H9 (cell line): Measurements from ENCODE around the gene FAM241A. TPM values are rescaled to one million over a fixed set of nuclear protein-coding genes. Genes with fewer than 3 reads are reported as not detected.

ENCODE experiments used
- DNase-seq: peaks from one replicate; pipeline ENCODE4 v3.0.0-alpha.2; 2017
- H2AFZ ChIP-seq: one replicate; pipeline ENCODE4 v1.6.1; 2013; ENCODE audit warnings: mild to moderate bottlenecking, low read length, control low read depth, moderate library complexity
- H2AK5ac ChIP-seq: 2 replicates; pipeline ENCODE4 v1.6.1; 2013; ENCODE audit warnings: low read length, control low read depth, mixed read lengths; ENCODE audit not compliant: insufficient read length
- H2BK120ac ChIP-seq: one replicate; pipeline ENCODE4 v1.6.1; 2013; ENCODE audit warnings: low read depth, mild to moderate bottlenecking, low read length, control low read depth, inconsistent platforms; ENCODE audit not compliant: poor library complexity, severe bottlenecking
- H2BK12ac ChIP-seq: 2 replicates; pipeline ENCODE4 v1.6.1; 2013; ENCODE audit warnings: low read length, control low read depth, mixed read lengths, low read depth; ENCODE audit not compliant: insufficient read length
- H2BK15ac ChIP-seq: 2 replicates; pipeline ENCODE4 v1.6.1; 2013; ENCODE audit warnings: low read depth, low read length, control low read depth
- H2BK20ac ChIP-seq: one replicate; pipeline ENCODE4 v1.6.1; 2013; ENCODE audit warnings: low read depth, mild to moderate bottlenecking, low read length, control low read depth, inconsistent platforms; ENCODE audit not compliant: poor library complexity, severe bottlenecking
- H2BK5ac ChIP-seq: 2 replicates; pipeline ENCODE4 v1.6.1; 2013; ENCODE audit warnings: low read length, control low read depth, mixed read lengths; ENCODE audit not compliant: insufficient read length
- H3K14ac ChIP-seq: 2 replicates; pipeline ENCODE4 v1.6.1; 2013; ENCODE audit warnings: low read length, control low read depth; ENCODE audit not compliant: insufficient read depth
- H3K18ac ChIP-seq: 2 replicates; pipeline ENCODE4 v1.6.1; 2013; ENCODE audit warnings: low read depth, mild to moderate bottlenecking, mixed read lengths, low read length, control low read depth; ENCODE audit not compliant: insufficient read length
- H3K23ac ChIP-seq: 2 replicates; pipeline ENCODE4 v1.6.1; 2013; ENCODE audit warnings: low read length, control low read depth, mixed read lengths, low read depth; ENCODE audit not compliant: insufficient read length
- H3K23me2 ChIP-seq: 2 replicates; pipeline ENCODE4 v1.6.1; 2013; ENCODE audit warnings: low read depth, mild to moderate bottlenecking, mixed read lengths, low read length, control low read depth; ENCODE audit not compliant: insufficient read length, poor library complexity, severe bottlenecking
- H3K27ac ChIP-seq: 2 replicates; pipeline ENCODE4 v1.5.1; 2013; ENCODE audit warnings: low read length, control low read depth, mixed read lengths, low read depth; ENCODE audit not compliant: insufficient read length
- H3K27me3 ChIP-seq: 2 replicates; pipeline ENCODE4 v1.6.1; 2013; ENCODE audit warnings: low read length, control low read depth, inconsistent platforms; ENCODE audit not compliant: insufficient read depth
- H3K4ac ChIP-seq: 2 replicates; pipeline ENCODE4 v1.6.1; 2013; ENCODE audit warnings: low read depth, mild to moderate bottlenecking, control low read depth, inconsistent platforms, low read length, moderate library complexity
- H3K4me1 ChIP-seq: 2 replicates; pipeline ENCODE4 v1.6.1; 2013; ENCODE audit warnings: low read length, control low read depth, inconsistent platforms; ENCODE audit not compliant: insufficient read depth
- H3K4me2 ChIP-seq: 2 replicates; pipeline ENCODE4 v1.6.1; 2013; ENCODE audit warnings: low read length, control low read depth, mixed read lengths; ENCODE audit not compliant: insufficient read length, insufficient read depth
- H3K56ac ChIP-seq: 2 replicates; pipeline ENCODE4 v1.6.1; 2013; ENCODE audit warnings: low read depth, mild to moderate bottlenecking, mixed read lengths, low read length, control low read depth; ENCODE audit not compliant: insufficient read length
- H3K79me1 ChIP-seq: 2 replicates; pipeline ENCODE4 v1.6.1; 2013; ENCODE audit warnings: low read depth, mild to moderate bottlenecking, moderate library complexity, low read length, control low read depth, inconsistent platforms; ENCODE audit not compliant: insufficient read depth, poor library complexity, severe bottlenecking
- H3K79me2 ChIP-seq: 2 replicates; pipeline ENCODE4 v1.6.1; 2013; ENCODE audit warnings: low read length, control low read depth, inconsistent platforms; ENCODE audit not compliant: insufficient read depth
- H3K9ac ChIP-seq: 2 replicates; pipeline ENCODE4 v1.6.1; 2013; ENCODE audit warnings: low read length, control low read depth, mixed read lengths; ENCODE audit not compliant: insufficient read length; ENCODE audit errors: extremely low read depth
- H3K9me3 ChIP-seq: one replicate; pipeline ENCODE4 v1.6.1; 2013; ENCODE audit warnings: low read depth, low read length, inconsistent platforms; ENCODE audit not compliant: control insufficient read depth
- H3T11ph ChIP-seq: one replicate; pipeline ENCODE4 v1.6.1; 2013; ENCODE audit warnings: mild to moderate bottlenecking, low read length, control low read depth, inconsistent platforms
- H4K20me1 ChIP-seq: one replicate; pipeline ENCODE4 v1.6.1; 2013; ENCODE audit not compliant: control insufficient read depth, insufficient read length, insufficient read depth
- H4K5ac ChIP-seq: 2 replicates; pipeline ENCODE4 v1.6.1; 2013; ENCODE audit warnings: low read depth, mild to moderate bottlenecking, mixed read lengths, low read length, control low read depth; ENCODE audit not compliant: insufficient read length
- H4K8ac ChIP-seq: replicated peaks from 2 replicates; pipeline ENCODE4 v1.6.1; 2013; ENCODE audit warnings: low read length, control low read depth, mixed read lengths, low read depth; ENCODE audit not compliant: insufficient read length
- H4K91ac ChIP-seq: 2 replicates; pipeline ENCODE4 v1.6.1; 2013; ENCODE audit warnings: low read depth, mild to moderate bottlenecking, moderate library complexity, mixed read lengths, low read length, control low read depth; ENCODE audit not compliant: insufficient read length
- H3K27ac Mint-ChIP-seq, 3 experiments: 2 replicates in 2 of 3; 3 replicates in 1 of 3; pipeline ENCODE4 v1.8.0; 2020 to 2021; ENCODE audit warnings: mixed read lengths in 3 of 3, mild to moderate bottlenecking in 1 of 3, moderate library complexity in 1 of 3
- H3K27me3 Mint-ChIP-seq: 2 replicates; pipeline ENCODE4 v1.8.0; 2021; ENCODE audit warnings: low read depth, mild to moderate bottlenecking, moderate library complexity, mixed read lengths
- H3K36me3 Mint-ChIP-seq, 3 experiments: 2 replicates in 2 of 3; 3 replicates in 1 of 3; pipeline ENCODE4 v1.8.0; 2020 to 2021; ENCODE audit warnings: low read depth in 3 of 3, mixed read lengths in 3 of 3; ENCODE audit not compliant: insufficient read depth in 1 of 3
- H3K4me1 Mint-ChIP-seq, 2 experiments: 2 replicates each; pipeline ENCODE4 v1.8.0; 2020; ENCODE audit warnings: mixed read lengths in 2 of 2
- H3K4me3 Mint-ChIP-seq, 2 experiments: 2 replicates in 1 of 2; 3 replicates in 1 of 2; pipeline ENCODE4 v1.8.0; 2020 to 2021; ENCODE audit warnings: mild to moderate bottlenecking in 2 of 2, mixed read lengths in 2 of 2, moderate library complexity in 1 of 2
- H3K9me3 Mint-ChIP-seq, 2 experiments: 2 replicates in 1 of 2; 3 replicates in 1 of 2; pipeline ENCODE4 v1.8.0; 2020; ENCODE audit warnings: mild to moderate bottlenecking in 2 of 2, mixed read lengths in 2 of 2, moderate library complexity in 1 of 2
- CTCF ChIP-seq: fragments of 200-600 bp; sonication (generic); conservative IDR thresholded peaks from 3 replicates; pipeline ENCODE4 v1.8.0; 2021; ENCODE audit warnings: antibody characterized with exemption, mild to moderate bottlenecking
- WGBS: extraction: QIAGEN DNeasy Blood & Tissue Kit; methylation state at CpG from one replicate; pipeline ENCODE4 v1.1.7; 2013; ENCODE audit warnings: missing lambda C conversion rate, low lambda C conversion rate, mixed read lengths; ENCODE audit not compliant: insufficient read length; ENCODE audit errors: extremely low coverage; 5-methylcytosine and 5-hydroxymethylcytosine counted together
- total RNA-seq: library from RNA; stranded (reverse); gene quantifications from 2 replicates; pipeline ENCODE4 v1.2.1, GENCODE V29; 2021

Gene FAM241A
- total RNA-seq, 1 experiment from 2014 or later, result 0.13 TPM

- Mint-ChIP-seq H3K27me3 (no peaks in the 10 kb centered on the region), H3K4me1 (no peaks in the 10 kb centered on the region), H3K9me3 (no peaks in the 10 kb centered on the region), H3K36me3 (no peaks in the 10 kb centered on the region), H3K4me3 (no peak overlapping the region), H3K27ac (no peak overlapping the region)
- Histone ChIP-seq H3K4me2 (no peak overlapping the region), H3K9ac (no peak overlapping the region), H3K27me3 (no peaks in the 10 kb centered on the region), H3K4ac (no peak overlapping the region), H2AK5ac (no peak overlapping the region), H4K91ac (no peak overlapping the region), H3K79me1 (no peaks in the 10 kb centered on the region), H3K56ac (no peak overlapping the region), H3K4me1 (no peaks in the 10 kb centered on the region), H2BK15ac (no peak overlapping the region), H2BK12ac (no peak overlapping the region), H3K23me2 (no peaks in the 10 kb centered on the region), H3K79me2 (no peaks in the 10 kb centered on the region), H3T11ph (no peak overlapping the region), H3K18ac (no peak overlapping the region), H3K27ac (no peak overlapping the region), H3K14ac (no peak overlapping the region), H4K5ac (no peak overlapping the region), H2BK5ac (no peak overlapping the region), H4K20me1 (no peaks in the 10 kb centered on the region), H2AFZ (no peak overlapping the region), H3K23ac (no peak overlapping the region), H2BK20ac (no peak overlapping the region), H4K8ac (no peak overlapping the region), H3K9me3 (no peaks in the 10 kb centered on the region), H2BK120ac (no peak overlapping the region)
- WGBS, result no CpG with 5 or more reads among the region's 3 CpGs
- DNase-seq, result no peak
- no peak for TF ChIP-seq CTCF
These were observed 35.7 kb upstream of the FAM241A start for GRCh38 chr4:112109360-112110058.
